HG02678 (cell line): ENCODE data around the gene SOHLH1.

Source experiments
- ATAC-seq: cut with Tn5 transposase; IDR thresholded peaks from one replicate; pipeline ENCODE4 v1.9.1; 2021; ENCODE audit warnings: mild to moderate bottlenecking, moderate library complexity; ENCODE audit not compliant: unreplicated experiment

The SOHLH1 gene

GRCh38 chr9:135662758-135663450, 36.4 kb downstream of the SOHLH1 start, which contains the start of gene LCN9:
TSS of gene LCN9 (plus strand) at chr9:135663309. CDS start at chr9:135663322, 13 bp downstream.
- no peak for ATAC-seq

- no peak for ATAC-seq
Measured at GRCh38 chr9:135661816-135662560, 37.3 kb downstream of the SOHLH1 start.

- no peak for ATAC-seq
Measured at GRCh38 chr9:135660407-135660806, 38.9 kb downstream of the SOHLH1 start.

- ATAC-seq, result no peak
Measured at GRCh38 chr9:135659252-135659651, 40.0 kb downstream of the SOHLH1 start.

GRCh38 chr9:135657416-135657815, 41.9 kb downstream of the SOHLH1 start:
- no peak for ATAC-seq

GRCh38 chr9:135655317-135655716, 44.0 kb downstream of the SOHLH1 start:
- ATAC-seq, result no peak

GRCh38 chr9:135650408-135650807, 48.9 kb downstream of the SOHLH1 start:
- no peak for ATAC-seq

GRCh38 chr9:135649508-135649907, 49.8 kb downstream of the SOHLH1 start:
- ATAC-seq, result no peak

- ATAC-seq, result no peak
Measured at GRCh38 chr9:135648494-135649410, 50.5 kb downstream of the SOHLH1 start.

- ATAC-seq, result no peak
Measured at GRCh38 chr9:135647884-135648283, 51.4 kb downstream of the SOHLH1 start.

GRCh38 chr9:135644631-135645218, 54.6 kb downstream of the SOHLH1 start:
- ATAC-seq, result no peak
